GM18907 (cell line): Measurements from ENCODE around the gene TMEM176A.

Source experiments
- ATAC-seq: cut with Tn5 transposase; IDR thresholded peaks from one replicate; pipeline ENCODE4 v1.9.1; 2021; ENCODE audit warnings: mild to moderate bottlenecking, moderate library complexity; ENCODE audit not compliant: unreplicated experiment

Gene TMEM176A

DNA sequence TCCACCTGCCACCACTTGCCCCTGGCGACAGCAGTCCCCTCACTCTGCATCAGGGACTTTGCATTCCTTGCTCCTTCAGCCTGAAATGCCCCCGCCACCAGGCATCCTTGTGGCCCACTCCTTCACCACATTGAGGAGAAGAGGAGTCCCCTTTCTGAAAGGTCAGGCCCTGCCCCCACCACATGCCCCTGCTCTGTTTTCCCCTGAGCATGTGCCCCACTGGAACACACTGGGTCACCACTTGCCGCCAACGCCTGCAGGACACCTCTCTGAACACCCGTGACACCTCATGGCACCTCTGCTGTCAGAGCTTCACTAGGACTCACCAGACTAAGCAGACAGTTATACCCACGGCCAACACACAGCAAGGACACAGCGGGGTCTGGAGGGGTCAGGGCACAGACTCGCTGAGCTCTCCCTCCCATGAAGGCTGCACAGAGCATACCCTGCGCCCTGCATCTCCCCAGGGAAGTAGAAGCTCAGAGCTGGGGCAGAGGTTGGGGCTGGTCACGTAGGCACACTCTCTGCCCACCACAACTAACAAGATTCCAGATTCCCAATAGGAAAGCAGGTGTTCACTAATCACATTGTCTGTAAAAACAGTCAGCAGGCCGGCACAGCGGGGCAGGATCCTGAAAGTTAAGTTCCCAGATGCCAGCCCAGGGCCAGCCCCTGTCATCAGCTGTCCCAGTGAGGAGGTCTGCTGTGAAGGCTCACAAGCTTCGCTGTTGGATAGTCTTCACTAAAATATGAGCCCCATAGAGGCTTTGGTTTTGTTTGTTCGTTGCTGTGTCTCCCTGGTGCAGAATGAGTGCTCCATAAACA lies 45.9 kb downstream of the TMEM176A start:
- no peak for ATAC-seq

GRCh38 chr7:150847536-150847935 lies 47.0 kb downstream of the TMEM176A start:
- ATAC-seq: no peak

- ATAC-seq: no peak
Observed at GRCh38 chr7:150848111-150848510, 47.5 kb downstream of the TMEM176A start.

DNA sequence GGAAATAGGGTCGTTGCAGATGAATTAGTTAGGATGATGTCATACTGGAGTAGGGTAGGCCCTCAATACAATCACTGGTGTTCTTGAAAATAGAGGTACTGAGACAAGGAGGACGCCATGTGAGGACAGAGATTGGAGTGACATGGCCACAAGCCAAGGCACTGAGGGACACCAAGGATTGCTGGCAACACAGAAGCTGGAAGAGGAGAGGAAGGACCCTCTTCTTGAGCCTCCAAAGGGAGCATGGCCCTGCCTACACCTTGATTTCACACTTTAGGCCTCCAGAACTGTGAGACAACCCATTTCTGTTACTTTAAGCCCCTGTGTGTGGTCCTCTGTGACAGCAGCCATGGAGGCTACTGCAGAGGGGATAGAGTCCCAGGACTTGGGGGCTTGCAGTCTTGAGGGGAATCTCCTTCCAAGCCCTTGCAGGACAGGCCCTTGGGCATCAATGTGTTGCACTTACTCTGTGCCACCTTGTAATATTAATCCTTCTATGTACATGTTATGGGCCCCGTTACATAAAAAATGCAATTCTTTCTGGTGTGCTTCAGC lies 48.1 kb downstream of the TMEM176A start:
- no peak for ATAC-seq

DNA sequence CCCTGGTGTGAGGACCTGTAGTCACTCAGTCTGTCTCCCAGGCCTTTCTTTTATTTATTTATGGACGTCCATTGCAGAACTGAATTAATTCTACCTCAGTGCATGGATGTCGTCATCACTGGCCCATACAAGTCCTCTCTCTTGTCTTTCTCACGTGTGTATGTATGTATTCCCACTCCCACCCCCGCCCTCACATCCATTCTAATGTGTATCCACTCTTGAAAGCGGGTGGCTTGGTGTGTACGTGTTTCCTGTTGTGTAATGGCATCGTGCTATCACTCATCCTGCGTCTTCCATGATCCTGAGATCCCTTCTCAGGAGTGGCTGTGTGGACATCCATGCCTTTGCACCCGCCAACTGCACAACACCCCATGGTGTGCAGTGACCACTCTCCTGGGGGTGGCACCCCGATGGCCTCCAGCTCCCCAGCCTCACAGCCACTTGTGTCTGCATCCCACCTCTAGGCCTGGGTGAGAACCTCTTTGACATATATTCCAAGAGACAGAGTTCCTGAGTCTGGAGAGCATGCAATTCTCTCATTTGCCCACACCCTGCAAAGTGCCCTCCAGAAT lies 48.7 kb downstream of the TMEM176A start:
- ATAC-seq: no peak

DNA sequence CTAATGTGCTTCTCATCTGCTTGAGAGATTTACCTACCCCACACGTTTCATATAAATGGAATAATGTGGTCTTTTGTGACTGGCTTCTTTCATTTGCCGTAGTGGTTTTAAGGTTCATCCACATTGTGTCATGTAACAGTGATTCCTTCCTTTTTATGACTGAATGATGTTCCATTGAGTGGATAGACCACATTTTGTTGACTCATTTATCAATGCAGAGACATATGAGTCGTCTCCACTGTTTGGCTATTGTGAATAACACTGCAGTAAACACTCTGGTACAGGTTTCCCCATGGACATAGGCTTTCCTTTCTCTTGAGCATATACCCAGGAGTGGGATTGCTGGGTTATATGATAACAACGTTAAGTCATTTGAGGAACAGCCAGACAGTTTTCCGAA lies 49.7 kb downstream of the TMEM176A start:
- ATAC-seq: no peak

DNA sequence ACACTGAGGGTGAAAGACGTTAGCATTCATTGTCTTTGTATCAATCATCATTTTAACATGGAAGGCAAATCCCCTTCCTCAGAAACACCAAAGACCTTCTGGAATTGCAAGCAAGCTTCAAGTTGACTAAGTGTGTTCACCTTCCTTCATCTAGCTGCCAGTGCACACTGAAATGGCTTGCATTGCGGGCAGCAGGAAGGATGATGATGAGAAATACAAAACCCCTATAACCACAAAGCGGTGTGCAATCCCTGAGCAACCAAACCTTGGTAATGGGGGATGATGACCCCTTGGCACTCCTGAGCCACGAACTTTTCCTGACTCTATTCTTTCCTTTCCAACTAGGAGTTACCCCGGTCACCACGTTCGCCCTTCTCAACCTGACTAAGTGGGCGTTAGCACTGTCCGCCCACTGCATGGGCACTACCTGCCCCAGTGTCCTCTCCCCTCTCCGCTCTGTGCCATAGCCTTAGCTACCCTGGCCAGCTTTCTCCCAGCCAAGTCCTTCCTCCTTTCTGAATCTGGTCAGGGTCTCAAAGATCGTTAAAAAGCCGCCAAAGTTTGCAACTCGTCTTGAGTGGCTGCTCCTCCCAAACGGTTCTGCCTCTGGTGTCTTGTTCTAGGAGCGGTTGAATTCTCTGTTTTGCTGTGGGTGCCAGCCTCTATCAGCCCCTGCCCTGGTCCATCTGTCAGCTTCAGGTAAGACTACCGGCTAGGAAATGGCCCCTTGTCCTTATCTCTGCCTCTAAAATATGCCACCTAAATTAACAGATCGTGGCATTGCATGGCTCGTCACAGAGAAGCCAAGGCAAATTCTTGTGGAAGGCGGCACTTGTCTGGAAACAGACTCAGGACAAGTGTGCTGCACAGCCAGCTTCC lies 51.2 kb downstream of the TMEM176A start:
- ATAC-seq: no peak

GRCh38 chr7:150852371-150852905 lies 51.9 kb downstream of the TMEM176A start, which contains the start of gene AOC1:
AOC1 (plus strand) TSS chr7:150852517; CDS start chr7:150856471, 3,954 bp downstream.
- ATAC-seq: no peak

GRCh38 chr7:150854066-150855000 lies 53.8 kb downstream of the TMEM176A start:
- ATAC-seq: no peak
